HepG2 (cell line): ENCODE data around the gene XRCC1. TPM values are rescaled to one million over a fixed set of nuclear protein-coding genes. Genes with fewer than 3 reads are reported as not detected.

ENCODE experiments used
- AGO2 ChIP-seq: fragments of 200-400 bp; formaldehyde crosslinking; optimal IDR thresholded peaks from 2 replicates; pipeline ENCODE3; 2017; ENCODE audit warnings: mild to moderate bottlenecking, low read depth, low read length, moderate library complexity
- ARID2 ChIP-seq: sonication (generic); formaldehyde crosslinking; IDR thresholded peaks from 2 replicates; pipeline ENCODE4 v1.8.1; 2022; ENCODE audit warnings: mild to moderate bottlenecking, missing genetic modification reagents, borderline replicate concordance
- FOXA3 ChIP-seq: IDR thresholded peaks from 2 replicates; pipeline ENCODE4 v1.6.1; 2016; ENCODE audit warnings: missing genetic modification reagents, missing compliant biosample characterization
- JUN ChIP-seq: sonication (generic); formaldehyde crosslinking; IDR thresholded peaks from 2 replicates; pipeline ENCODE4 v1.4.0; 2020; ENCODE audit warnings: mild to moderate bottlenecking, missing genetic modification reagents
- POLR2AphosphoS2 ChIP-seq: IDR thresholded peaks from 2 replicates; pipeline ENCODE4 v1.6.1; 2011; ENCODE audit warnings: low read depth, low read length, improper control_type of control experiment
- RFXANK ChIP-seq: IDR thresholded peaks from 2 replicates; pipeline ENCODE4 v1.6.1; 2016
- TARDBP ChIP-seq: sonication (generic); formaldehyde crosslinking; IDR thresholded peaks from 2 replicates; pipeline ENCODE4 v1.8.0; 2022; ENCODE audit warnings: mild to moderate bottlenecking, missing genetic modification reagents
- TMF1 ChIP-seq: sonication (generic); formaldehyde crosslinking; IDR thresholded peaks from 2 replicates; pipeline ENCODE4 v1.8.1; 2022; ENCODE audit warnings: low read depth, missing genetic modification reagents
- YEATS4 ChIP-seq: sonication (generic); formaldehyde crosslinking; IDR thresholded peaks from 2 replicates; pipeline ENCODE4 v1.4.0; 2020; ENCODE audit warnings: missing genetic modification reagents, borderline replicate concordance
- YY1 ChIP-seq: IDR thresholded peaks from 2 replicates; pipeline ENCODE4 v1.6.1; 2011; ENCODE audit warnings: low read length, low read depth, moderate library complexity, mild to moderate bottlenecking; ENCODE audit not compliant: insufficient read depth, insufficient replicate concordance
- ZNF510 ChIP-seq: sonication (generic); formaldehyde crosslinking; IDR thresholded peaks from 2 replicates; pipeline ENCODE4 v1.4.0; 2020; ENCODE audit warnings: low read depth, mild to moderate bottlenecking, missing genetic modification reagents
- ZNF598 ChIP-seq: sonication (generic); formaldehyde crosslinking; IDR thresholded peaks from 2 replicates; pipeline ENCODE4 v1.5.1; 2020; ENCODE audit warnings: mild to moderate bottlenecking, missing genetic modification reagents, borderline replicate concordance
- ZNF629 ChIP-seq: sonication (generic); formaldehyde crosslinking; conservative IDR thresholded peaks from 2 replicates; pipeline ENCODE4 v1.5.0; 2020; ENCODE audit warnings: missing genetic modification reagents
- polyA plus RNA-seq, 8 experiments: library from polyadenylated mRNA; depleted of rRNA in 3 of 8; stranded (reverse) in 7 of 8; unstranded in 1 of 8; fragments of >200 nt; fragmentation: Illumina TruSeq in 4 of 8; extraction: Trizol in 4 of 8; gene quantifications; 2 replicates each; pipeline versions ENCODE4 v1.2.1 to v1.2.3, GENCODE V29; 2011 to 2016; ENCODE audit warnings: low read depth in 4 of 8, missing spikeins in 1 of 8, mixed read lengths in 1 of 8; ENCODE audit not compliant: insufficient read depth in 1 of 8
- total RNA-seq, 5 experiments: library from RNA; depleted of rRNA; stranded (reverse); fragments of >200 nt; fragmentation: Illumina TruSeq; extraction: Trizol; gene quantifications; 2 replicates each; pipeline ENCODE4 v1.2.3, GENCODE V29; 2016; ENCODE audit warnings: low read depth in 1 of 5
- TF ChIP-seq, protein P1 (sequence below): sonication (generic); formaldehyde crosslinking; IDR thresholded peaks from 2 replicates; pipeline ENCODE4 v1.4.0; 2020; ENCODE audit warnings: low read depth, mild to moderate bottlenecking, missing genetic modification reagents
- TF ChIP-seq, protein P2 (sequence below): sonication (generic); formaldehyde crosslinking; IDR thresholded peaks from 2 replicates; pipeline ENCODE4 v1.9.0; 2021; ENCODE audit warnings: mild to moderate bottlenecking, missing genetic modification reagents
- TF ChIP-seq, protein P3 (sequence below): sonication (generic); formaldehyde crosslinking; IDR thresholded peaks from 2 replicates; pipeline ENCODE4 v1.9.0; 2021; ENCODE audit warnings: missing genetic modification reagents, borderline replicate concordance
- TF ChIP-seq, protein P4 (sequence below): sonication (generic); formaldehyde crosslinking; IDR thresholded peaks from 2 replicates; pipeline ENCODE4 v1.5.1; 2020; ENCODE audit warnings: mild to moderate bottlenecking, missing genetic modification reagents, borderline replicate concordance

Gene XRCC1
- total and polyA plus RNA-seq, 2 of the 13 experiments (the other 11 are each of a cell fraction or from before 2014, with no cell fraction given): 24.7 to 26.3 TPM

DNA sequence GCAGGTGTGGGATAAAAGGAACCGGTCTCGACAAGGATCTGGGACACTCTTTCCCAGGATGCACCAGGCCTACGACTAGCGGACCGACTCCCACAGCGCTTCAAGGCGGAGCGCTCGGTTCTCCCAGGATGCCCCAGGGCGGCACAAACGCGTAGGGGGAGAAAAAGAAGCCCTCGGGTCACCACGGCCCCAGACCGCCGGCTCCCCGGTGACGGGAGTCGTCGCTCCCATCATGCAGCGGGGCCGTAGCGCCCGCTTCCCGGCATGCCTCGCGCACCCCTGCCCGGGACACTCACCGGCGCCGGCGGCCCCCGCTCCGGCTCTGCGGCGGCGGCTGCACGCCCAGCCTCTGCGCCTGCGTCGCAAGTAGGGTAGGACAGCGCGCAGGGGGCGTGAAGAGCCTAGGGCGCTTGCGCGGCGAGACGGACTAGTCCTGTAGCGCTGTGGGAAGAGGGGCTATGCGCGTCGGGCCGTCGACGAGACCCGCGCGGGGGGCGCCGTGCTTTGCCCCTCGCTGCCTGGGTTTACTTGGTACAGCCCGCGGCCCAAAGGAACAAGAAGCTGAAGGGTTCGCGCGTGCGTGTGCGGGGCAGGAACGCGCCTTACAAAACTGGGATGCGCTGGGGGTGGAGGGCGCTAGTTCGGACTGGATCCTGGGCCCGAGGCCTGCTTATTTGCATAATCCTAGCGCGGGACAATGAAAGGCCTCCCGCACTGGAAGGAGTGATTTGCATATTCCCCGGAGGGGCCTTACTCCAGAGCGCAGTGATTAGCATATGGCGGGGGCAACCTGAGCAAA is 44.1 kb upstream of the XRCC1 start, which contains the start of gene ZNF428 (continued):
- TF ChIP-seq JUN (CRISPR knock-in tag) (0 out of 2 replicates have a peak, but pooled peaks have one; percentile 27), ARID2 (peak; percentile 76; the same call in 1 of the 2 replicates), POLR2AphosphoS2 (no peak), AGO2 (peak; percentile 87), RFXANK (CRISPR knock-in tag) (0 out of 2 replicates have a peak, but pooled peaks have one; percentile 26), FOXA3 (peak; percentile 33; the same call in 1 of the 2 replicates), TMF1 (CRISPR knock-in tag) (0 out of 2 replicates have a peak, but pooled peaks have one; percentile 40), YY1 (peak; percentile 66), YEATS4 (CRISPR knock-in tag) (peak; percentile 88), ZNF598 (CRISPR knock-in tag) (peak; percentile 75; the same call in 1 of the 2 replicates), ZNF510 (CRISPR knock-in tag) (no peak), TARDBP (CRISPR knock-in tag) (peak; percentile 81), ZNF629 (CRISPR knock-in tag) (peak; percentile 33; the same call in 1 of the 2 replicates)
- TF ChIP-seq, protein P1, sequence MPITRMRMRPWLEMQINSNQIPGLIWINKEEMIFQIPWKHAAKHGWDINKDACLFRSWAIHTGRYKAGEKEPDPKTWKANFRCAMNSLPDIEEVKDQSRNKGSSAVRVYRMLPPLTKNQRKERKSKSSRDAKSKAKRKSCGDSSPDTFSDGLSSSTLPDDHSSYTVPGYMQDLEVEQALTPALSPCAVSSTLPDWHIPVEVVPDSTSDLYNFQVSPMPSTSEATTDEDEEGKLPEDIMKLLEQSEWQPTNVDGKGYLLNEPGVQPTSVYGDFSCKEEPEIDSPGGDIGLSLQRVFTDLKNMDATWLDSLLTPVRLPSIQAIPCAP (CRISPR knock-in tag): no peak; the same call in none of the 2 replicates
- TF ChIP-seq, protein P2, sequence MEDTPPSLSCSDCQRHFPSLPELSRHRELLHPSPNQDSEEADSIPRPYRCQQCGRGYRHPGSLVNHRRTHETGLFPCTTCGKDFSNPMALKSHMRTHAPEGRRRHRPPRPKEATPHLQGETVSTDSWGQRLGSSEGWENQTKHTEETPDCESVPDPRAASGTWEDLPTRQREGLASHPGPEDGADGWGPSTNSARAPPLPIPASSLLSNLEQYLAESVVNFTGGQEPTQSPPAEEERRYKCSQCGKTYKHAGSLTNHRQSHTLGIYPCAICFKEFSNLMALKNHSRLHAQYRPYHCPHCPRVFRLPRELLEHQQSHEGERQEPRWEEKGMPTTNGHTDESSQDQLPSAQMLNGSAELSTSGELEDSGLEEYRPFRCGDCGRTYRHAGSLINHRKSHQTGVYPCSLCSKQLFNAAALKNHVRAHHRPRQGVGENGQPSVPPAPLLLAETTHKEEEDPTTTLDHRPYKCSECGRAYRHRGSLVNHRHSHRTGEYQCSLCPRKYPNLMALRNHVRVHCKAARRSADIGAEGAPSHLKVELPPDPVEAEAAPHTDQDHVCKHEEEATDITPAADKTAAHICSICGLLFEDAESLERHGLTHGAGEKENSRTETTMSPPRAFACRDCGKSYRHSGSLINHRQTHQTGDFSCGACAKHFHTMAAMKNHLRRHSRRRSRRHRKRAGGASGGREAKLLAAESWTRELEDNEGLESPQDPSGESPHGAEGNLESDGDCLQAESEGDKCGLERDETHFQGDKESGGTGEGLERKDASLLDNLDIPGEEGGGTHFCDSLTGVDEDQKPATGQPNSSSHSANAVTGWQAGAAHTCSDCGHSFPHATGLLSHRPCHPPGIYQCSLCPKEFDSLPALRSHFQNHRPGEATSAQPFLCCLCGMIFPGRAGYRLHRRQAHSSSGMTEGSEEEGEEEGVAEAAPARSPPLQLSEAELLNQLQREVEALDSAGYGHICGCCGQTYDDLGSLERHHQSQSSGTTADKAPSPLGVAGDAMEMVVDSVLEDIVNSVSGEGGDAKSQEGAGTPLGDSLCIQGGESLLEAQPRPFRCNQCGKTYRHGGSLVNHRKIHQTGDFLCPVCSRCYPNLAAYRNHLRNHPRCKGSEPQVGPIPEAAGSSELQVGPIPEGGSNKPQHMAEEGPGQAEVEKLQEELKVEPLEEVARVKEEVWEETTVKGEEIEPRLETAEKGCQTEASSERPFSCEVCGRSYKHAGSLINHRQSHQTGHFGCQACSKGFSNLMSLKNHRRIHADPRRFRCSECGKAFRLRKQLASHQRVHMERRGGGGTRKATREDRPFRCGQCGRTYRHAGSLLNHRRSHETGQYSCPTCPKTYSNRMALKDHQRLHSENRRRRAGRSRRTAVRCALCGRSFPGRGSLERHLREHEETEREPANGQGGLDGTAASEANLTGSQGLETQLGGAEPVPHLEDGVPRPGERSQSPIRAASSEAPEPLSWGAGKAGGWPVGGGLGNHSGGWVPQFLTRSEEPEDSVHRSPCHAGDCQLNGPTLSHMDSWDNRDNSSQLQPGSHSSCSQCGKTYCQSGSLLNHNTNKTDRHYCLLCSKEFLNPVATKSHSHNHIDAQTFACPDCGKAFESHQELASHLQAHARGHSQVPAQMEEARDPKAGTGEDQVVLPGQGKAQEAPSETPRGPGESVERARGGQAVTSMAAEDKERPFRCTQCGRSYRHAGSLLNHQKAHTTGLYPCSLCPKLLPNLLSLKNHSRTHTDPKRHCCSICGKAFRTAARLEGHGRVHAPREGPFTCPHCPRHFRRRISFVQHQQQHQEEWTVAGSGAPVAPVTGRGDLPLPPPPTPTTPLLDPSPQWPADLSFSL (CRISPR knock-in tag): no peak
- TF ChIP-seq, protein P3, sequence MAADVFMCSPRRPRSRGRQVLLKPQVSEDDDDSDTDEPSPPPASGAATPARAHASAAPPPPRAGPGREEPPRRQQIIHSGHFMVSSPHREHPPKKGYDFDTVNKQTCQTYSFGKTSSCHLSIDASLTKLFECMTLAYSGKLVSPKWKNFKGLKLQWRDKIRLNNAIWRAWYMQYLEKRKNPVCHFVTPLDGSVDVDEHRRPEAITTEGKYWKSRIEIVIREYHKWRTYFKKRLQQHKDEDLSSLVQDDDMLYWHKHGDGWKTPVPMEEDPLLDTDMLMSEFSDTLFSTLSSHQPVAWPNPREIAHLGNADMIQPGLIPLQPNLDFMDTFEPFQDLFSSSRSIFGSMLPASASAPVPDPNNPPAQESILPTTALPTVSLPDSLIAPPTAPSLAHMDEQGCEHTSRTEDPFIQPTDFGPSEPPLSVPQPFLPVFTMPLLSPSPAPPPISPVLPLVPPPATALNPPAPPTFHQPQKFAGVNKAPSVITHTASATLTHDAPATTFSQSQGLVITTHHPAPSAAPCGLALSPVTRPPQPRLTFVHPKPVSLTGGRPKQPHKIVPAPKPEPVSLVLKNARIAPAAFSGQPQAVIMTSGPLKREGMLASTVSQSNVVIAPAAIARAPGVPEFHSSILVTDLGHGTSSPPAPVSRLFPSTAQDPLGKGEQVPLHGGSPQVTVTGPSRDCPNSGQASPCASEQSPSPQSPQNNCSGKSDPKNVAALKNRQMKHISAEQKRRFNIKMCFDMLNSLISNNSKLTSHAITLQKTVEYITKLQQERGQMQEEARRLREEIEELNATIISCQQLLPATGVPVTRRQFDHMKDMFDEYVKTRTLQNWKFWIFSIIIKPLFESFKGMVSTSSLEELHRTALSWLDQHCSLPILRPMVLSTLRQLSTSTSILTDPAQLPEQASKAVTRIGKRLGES (CRISPR knock-in tag): no peak
- TF ChIP-seq, protein P4, sequence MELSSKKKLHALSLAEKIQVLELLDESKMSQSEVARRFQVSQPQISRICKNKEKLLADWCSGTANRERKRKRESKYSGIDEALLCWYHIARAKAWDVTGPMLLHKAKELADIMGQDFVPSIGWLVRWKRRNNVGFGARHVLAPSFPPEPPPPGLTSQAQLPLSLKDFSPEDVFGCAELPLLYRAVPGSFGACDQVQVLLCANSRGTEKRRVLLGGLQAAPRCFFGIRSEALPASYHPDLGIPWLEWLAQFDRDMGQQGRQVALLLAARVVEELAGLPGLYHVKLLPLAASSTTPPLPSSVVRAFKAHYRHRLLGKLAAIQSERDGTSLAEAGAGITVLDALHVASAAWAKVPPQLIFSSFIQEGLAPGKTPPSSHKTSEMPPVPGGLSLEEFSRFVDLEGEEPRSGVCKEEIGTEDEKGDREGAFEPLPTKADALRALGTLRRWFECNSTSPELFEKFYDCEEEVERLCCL: peak; percentile 86; the same call in 1 of the 2 replicates
